HCT116 (cell line): Measurements from ENCODE around the gene CDK14. TPM values are rescaled to one million over a fixed set of nuclear protein-coding genes. Genes with fewer than 3 reads are reported as not detected.

Experiments used
- ATAC-seq: fragments of 200-7000 bp; cut with Tn5 transposase; 2 replicates; pipeline ENCODE4 v1.9.1; 2020; ENCODE audit warnings: mild to moderate bottlenecking, moderate library complexity
- BruUV-seq: library from RNA; stranded (reverse); fragments of 400-500 nt; replicated peaks from 2 replicates; lab custom pipeline; 2021; lab: Mats Ljungman, UMichigan
- CTCF ChIA-PET: fragments of 300-600 bp; sonication (Branson Sonifier 250); formaldehyde crosslinking; loops from one replicate; lab custom pipeline; 2021; ENCODE audit warnings: antibody characterized with exemption; lab: Charles Lee
- POLR2A ChIA-PET: fragments of 300-600, 350-600 bp; sonication (Branson Sonifier 250); formaldehyde crosslinking; loops from one replicate; lab custom pipeline; 2021; ENCODE audit warnings: antibody characterized with exemption; lab: Charles Lee
- RAD21 ChIA-PET, 2 experiments: fragments of 300-600 bp; sonication (Branson Sonifier 250); formaldehyde crosslinking; loops; one replicate each; lab custom pipeline; 2023; ENCODE audit warnings: low total read pairs in 2 of 2; ENCODE audit not compliant: uncharacterized antibody in 2 of 2, unreplicated experiment in 2 of 2, low non-redundant PET in 1 of 2; lab: Charles Lee
- DNase-seq: peaks from one replicate; pipeline ENCODE4 v3.0.0-alpha.2; 2010; ENCODE audit warnings: low read depth, low spot score
- H2AFZ ChIP-seq: fragments of 200-600 bp; shearing (Covaris generic), sonication (generic); 2 replicates; pipeline ENCODE4 v1.6.1; 2017; ENCODE audit warnings: low read depth, mixed run types, mixed read lengths, antibody characterized with exemption, low read length; ENCODE audit not compliant: poor library complexity, severe bottlenecking
- H3K27ac ChIP-seq: 2 replicates; pipeline ENCODE4 v1.5.1; 2012; ENCODE audit warnings: low read depth, low read length
- H3K27me3 ChIP-seq: fragments of 200-600 bp; sonication (generic); 2 replicates; pipeline ENCODE4 v1.6.1; 2016; ENCODE audit warnings: mixed run types, low read length, mixed read lengths; ENCODE audit not compliant: insufficient read depth
- H3K36me3 ChIP-seq, 2 experiments: fragments of 200-500 bp in 1 of 2; fragments of 200-600 bp in 1 of 2; sonication (Bioruptor generic) in 1 of 2; sonication (generic) in 1 of 2; 2 replicates each; pipeline versions ENCODE4 v1.5.1 to v1.6.1; 2014 to 2016; ENCODE audit warnings: low read length in 2 of 2, inconsistent platforms in 1 of 2, mixed read lengths in 1 of 2, mixed run types in 1 of 2; ENCODE audit not compliant: insufficient read depth in 2 of 2, control insufficient read depth in 1 of 2
- H3K4me1 ChIP-seq, 2 experiments: fragments of 200-600 bp in 1 of 2; sonication (generic) in 1 of 2; 2 replicates each; pipeline versions ENCODE4 v1.5.1 to v1.6.1; 2012 to 2017; ENCODE audit warnings: low read length in 2 of 2, inconsistent platforms in 1 of 2, mild to moderate bottlenecking in 1 of 2, mixed read lengths in 1 of 2, mixed run types in 1 of 2, moderate library complexity in 1 of 2; ENCODE audit not compliant: insufficient read depth in 2 of 2, control insufficient read depth in 1 of 2
- H3K4me2 ChIP-seq: fragments of 200-600 bp; sonication (generic); 2 replicates; pipeline ENCODE4 v1.6.1; 2017; ENCODE audit warnings: mixed run types, low read length, mixed read lengths
- H3K4me3 ChIP-seq, 2 experiments: fragments of 200-600 bp in 1 of 2; sonication (generic) in 1 of 2; replicated peaks in 1 of 2; 2 replicates each; pipeline ENCODE4 v1.5.1; 2011 to 2016; ENCODE audit warnings: low read length in 2 of 2, control low read depth in 1 of 2, low read depth in 1 of 2, mild to moderate bottlenecking in 1 of 2, mixed read lengths in 1 of 2, mixed run types in 1 of 2
- H3K79me2 ChIP-seq: fragments of 200-600 bp; sonication (generic); 2 replicates; pipeline ENCODE4 v1.6.1; 2017; ENCODE audit warnings: mild to moderate bottlenecking, mixed run types, low read length, moderate library complexity, mixed read lengths; ENCODE audit not compliant: insufficient read depth
- H3K9ac ChIP-seq: fragments of 200-600 bp; sonication (generic); 2 replicates; pipeline ENCODE4 v1.6.1; 2016; ENCODE audit warnings: low read length, mixed read lengths
- H3K9me2 ChIP-seq: fragments of 200-600 bp; sonication (generic), shearing (Covaris generic); 2 replicates; pipeline ENCODE4 v1.6.1; 2017; ENCODE audit warnings: mixed run types, mild to moderate bottlenecking, moderate library complexity; ENCODE audit not compliant: insufficient read depth
- H3K9me3 ChIP-seq, 2 experiments: fragments of 200-500 bp in 1 of 2; fragments of 200-600 bp in 1 of 2; sonication (Bioruptor generic) in 1 of 2; sonication (generic) in 1 of 2; 2 replicates each; pipeline ENCODE4 v1.6.1; 2014 to 2017; ENCODE audit warnings: low read length in 2 of 2, mixed read lengths in 2 of 2, inconsistent platforms in 1 of 2, low read depth in 1 of 2, mild to moderate bottlenecking in 1 of 2, mixed run types in 1 of 2, moderate library complexity in 1 of 2; ENCODE audit not compliant: control insufficient read depth in 1 of 2, insufficient read depth in 1 of 2
- H4K20me1 ChIP-seq: fragments of 200-600 bp; sonication (generic), shearing (Covaris generic); 2 replicates; pipeline ENCODE4 v1.6.1; 2017; ENCODE audit warnings: mixed run types, mild to moderate bottlenecking, moderate library complexity; ENCODE audit not compliant: insufficient read depth
- CBX3 ChIP-seq: IDR thresholded peaks from 2 replicates; pipeline ENCODE4 v1.6.1; 2012; ENCODE audit warnings: low read depth
- CEBPB ChIP-seq: IDR thresholded peaks from 2 replicates; pipeline ENCODE4 v1.6.1; 2012; ENCODE audit warnings: low read depth
- EGR1 ChIP-seq: IDR thresholded peaks from 2 replicates; pipeline ENCODE4 v1.6.1; 2012; ENCODE audit warnings: low read depth
- EZH2 ChIP-seq: fragments of 200-600 bp; sonication (generic); IDR thresholded peaks from 2 replicates; pipeline ENCODE4 v1.6.1; 2017; ENCODE audit warnings: antibody characterized with exemption, mixed run types
- EZH2phosphoT487 ChIP-seq: fragments of 200-600 bp; IDR thresholded peaks from 2 replicates; pipeline ENCODE4 v1.6.1; 2018; ENCODE audit warnings: antibody characterized with exemption, borderline replicate concordance
- FOSL1 ChIP-seq: IDR thresholded peaks from 2 replicates; pipeline ENCODE4 v1.6.1; 2012; ENCODE audit warnings: low read depth
- JUND ChIP-seq: IDR thresholded peaks from 2 replicates; pipeline ENCODE4 v1.6.1; 2012
- MAX ChIP-seq: IDR thresholded peaks from 2 replicates; pipeline ENCODE4 v1.6.1; 2012
- POLR2AphosphoS5 ChIP-seq: IDR thresholded peaks from 2 replicates; pipeline ENCODE4 v1.6.1; 2011; ENCODE audit warnings: mild to moderate bottlenecking, low read depth, low read length, moderate library complexity
- RAD21 ChIP-seq: IDR thresholded peaks from 2 replicates; pipeline ENCODE4 v1.6.1; 2012; ENCODE audit warnings: low read depth, mild to moderate bottlenecking
- SIN3A ChIP-seq: IDR thresholded peaks from 2 replicates; pipeline ENCODE4 v1.6.1; 2012; ENCODE audit warnings: low read depth
- SRF ChIP-seq: IDR thresholded peaks from 2 replicates; pipeline ENCODE4 v1.6.1; 2012; ENCODE audit warnings: low read depth
- TCF7L2 ChIP-seq: IDR thresholded peaks from 2 replicates; pipeline ENCODE4 v1.7.0; 2011; ENCODE audit warnings: borderline replicate concordance, inconsistent platforms; ENCODE audit not compliant: insufficient read depth, insufficient read length; ENCODE audit errors: extremely low read depth
- YY1 ChIP-seq: IDR thresholded peaks from 2 replicates; pipeline ENCODE4 v1.6.1; 2011; ENCODE audit warnings: low read length, low read depth, moderate library complexity, mild to moderate bottlenecking; ENCODE audit not compliant: insufficient replicate concordance; ENCODE audit errors: extremely low read depth
- ZFX ChIP-seq: fragments of 450-650 bp; IDR thresholded peaks from 2 replicates; pipeline ENCODE4 v1.6.1; 2017
- ZNF274 ChIP-seq: fragments of 200-500 bp; sonication (Bioruptor generic); IDR thresholded peaks from 2 replicates; pipeline ENCODE4 v1.6.1; 2014; ENCODE audit warnings: mild to moderate bottlenecking, low read depth, low read length, inconsistent platforms
- intact Hi-C: fragments of 100-400 bp; cut with micrococcal nuclease; formaldehyde crosslinking; loops from 2 replicates; pipeline ENCODE4 v1.10.0; 2022
- total RNA-seq: library from RNA; stranded (reverse); gene quantifications from one replicate; pipeline ENCODE4 v1.2.1, GENCODE V29; 2021; ENCODE audit not compliant: unreplicated experiment
- TF ChIP-seq, protein P1 (sequence below): IDR thresholded peaks from 2 replicates; pipeline ENCODE4 v1.6.1; 2012; ENCODE audit warnings: low read depth
- TF ChIP-seq, protein P2 (sequence below): IDR thresholded peaks from 2 replicates; pipeline ENCODE4 v1.6.1; 2012
- TF ChIP-seq, protein P3 (sequence below): IDR thresholded peaks from 2 replicates; pipeline ENCODE4 v1.6.1; 2011; ENCODE audit warnings: mild to moderate bottlenecking, low read length, moderate library complexity; ENCODE audit not compliant: insufficient replicate concordance; ENCODE audit errors: extremely low read depth
- TF ChIP-seq, protein P4 (sequence below), 3 experiments: fragments of 200-600 bp in 1 of 3; sonication (generic) in 1 of 3; IDR thresholded peaks in 2 of 3; conservative IDR thresholded peaks in 1 of 3; 2 replicates each; pipeline ENCODE4 v1.5.1; 2012 to 2017; ENCODE audit warnings: low read depth in 2 of 3, low read length in 2 of 3, antibody characterized with exemption in 1 of 3, borderline replicate concordance in 1 of 3, control low read depth in 1 of 3, mild to moderate bottlenecking in 1 of 3, mixed read lengths in 1 of 3, mixed run types in 1 of 3, moderate library complexity in 1 of 3; ENCODE audit not compliant: insufficient read depth in 1 of 3

CDK14 gene
- total RNA-seq, 1 experiment from 2014 or later: 10.2 TPM

- Histone ChIP-seq H3K9me3 (no peaks in the 10 kb centered on the region), H3K36me3 (no peaks in the 10 kb centered on the region), H3K4me1 (no peaks in the 10 kb centered on the region), H2AFZ (no peak overlapping the region), H3K4me3 (no peak overlapping the region), H4K20me1 (no peaks in the 10 kb centered on the region), H3K4me2 (no peak overlapping the region), H3K9ac (no peak overlapping the region), H3K27me3 (no peaks in the 10 kb centered on the region), H3K27ac (no peak overlapping the region), H3K79me2 (no peaks in the 10 kb centered on the region), H3K9me2 (no peaks in the 10 kb centered on the region)
- DNase-seq (no peak), ATAC-seq (no peak)
- TF ChIP-seq POLR2AphosphoS5 (no peak), JUND (no peak), CBX3 (no peak), SIN3A (no peak), EZH2 (no peak), TCF7L2 (no peak), EGR1 (no peak), EZH2phosphoT487 (no peak), FOSL1 (no peak), YY1 (no peak), CEBPB (no peak), SRF (no peak), MAX (no peak), ZNF274 (no peak), RAD21 (no peak), ZFX (no peak)
- TF ChIP-seq, protein P1, sequence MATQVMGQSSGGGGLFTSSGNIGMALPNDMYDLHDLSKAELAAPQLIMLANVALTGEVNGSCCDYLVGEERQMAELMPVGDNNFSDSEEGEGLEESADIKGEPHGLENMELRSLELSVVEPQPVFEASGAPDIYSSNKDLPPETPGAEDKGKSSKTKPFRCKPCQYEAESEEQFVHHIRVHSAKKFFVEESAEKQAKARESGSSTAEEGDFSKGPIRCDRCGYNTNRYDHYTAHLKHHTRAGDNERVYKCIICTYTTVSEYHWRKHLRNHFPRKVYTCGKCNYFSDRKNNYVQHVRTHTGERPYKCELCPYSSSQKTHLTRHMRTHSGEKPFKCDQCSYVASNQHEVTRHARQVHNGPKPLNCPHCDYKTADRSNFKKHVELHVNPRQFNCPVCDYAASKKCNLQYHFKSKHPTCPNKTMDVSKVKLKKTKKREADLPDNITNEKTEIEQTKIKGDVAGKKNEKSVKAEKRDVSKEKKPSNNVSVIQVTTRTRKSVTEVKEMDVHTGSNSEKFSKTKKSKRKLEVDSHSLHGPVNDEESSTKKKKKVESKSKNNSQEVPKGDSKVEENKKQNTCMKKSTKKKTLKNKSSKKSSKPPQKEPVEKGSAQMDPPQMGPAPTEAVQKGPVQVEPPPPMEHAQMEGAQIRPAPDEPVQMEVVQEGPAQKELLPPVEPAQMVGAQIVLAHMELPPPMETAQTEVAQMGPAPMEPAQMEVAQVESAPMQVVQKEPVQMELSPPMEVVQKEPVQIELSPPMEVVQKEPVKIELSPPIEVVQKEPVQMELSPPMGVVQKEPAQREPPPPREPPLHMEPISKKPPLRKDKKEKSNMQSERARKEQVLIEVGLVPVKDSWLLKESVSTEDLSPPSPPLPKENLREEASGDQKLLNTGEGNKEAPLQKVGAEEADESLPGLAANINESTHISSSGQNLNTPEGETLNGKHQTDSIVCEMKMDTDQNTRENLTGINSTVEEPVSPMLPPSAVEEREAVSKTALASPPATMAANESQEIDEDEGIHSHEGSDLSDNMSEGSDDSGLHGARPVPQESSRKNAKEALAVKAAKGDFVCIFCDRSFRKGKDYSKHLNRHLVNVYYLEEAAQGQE: no peak
- TF ChIP-seq, protein P2, sequence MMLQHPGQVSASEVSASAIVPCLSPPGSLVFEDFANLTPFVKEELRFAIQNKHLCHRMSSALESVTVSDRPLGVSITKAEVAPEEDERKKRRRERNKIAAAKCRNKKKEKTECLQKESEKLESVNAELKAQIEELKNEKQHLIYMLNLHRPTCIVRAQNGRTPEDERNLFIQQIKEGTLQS: no peak
- TF ChIP-seq, protein P3, sequence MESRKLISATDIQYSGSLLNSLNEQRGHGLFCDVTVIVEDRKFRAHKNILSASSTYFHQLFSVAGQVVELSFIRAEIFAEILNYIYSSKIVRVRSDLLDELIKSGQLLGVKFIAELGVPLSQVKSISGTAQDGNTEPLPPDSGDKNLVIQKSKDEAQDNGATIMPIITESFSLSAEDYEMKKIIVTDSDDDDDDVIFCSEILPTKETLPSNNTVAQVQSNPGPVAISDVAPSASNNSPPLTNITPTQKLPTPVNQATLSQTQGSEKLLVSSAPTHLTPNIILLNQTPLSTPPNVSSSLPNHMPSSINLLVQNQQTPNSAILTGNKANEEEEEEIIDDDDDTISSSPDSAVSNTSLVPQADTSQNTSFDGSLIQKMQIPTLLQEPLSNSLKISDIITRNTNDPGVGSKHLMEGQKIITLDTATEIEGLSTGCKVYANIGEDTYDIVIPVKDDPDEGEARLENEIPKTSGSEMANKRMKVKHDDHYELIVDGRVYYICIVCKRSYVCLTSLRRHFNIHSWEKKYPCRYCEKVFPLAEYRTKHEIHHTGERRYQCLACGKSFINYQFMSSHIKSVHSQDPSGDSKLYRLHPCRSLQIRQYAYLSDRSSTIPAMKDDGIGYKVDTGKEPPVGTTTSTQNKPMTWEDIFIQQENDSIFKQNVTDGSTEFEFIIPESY: no peak
- TF ChIP-seq, protein P4, sequence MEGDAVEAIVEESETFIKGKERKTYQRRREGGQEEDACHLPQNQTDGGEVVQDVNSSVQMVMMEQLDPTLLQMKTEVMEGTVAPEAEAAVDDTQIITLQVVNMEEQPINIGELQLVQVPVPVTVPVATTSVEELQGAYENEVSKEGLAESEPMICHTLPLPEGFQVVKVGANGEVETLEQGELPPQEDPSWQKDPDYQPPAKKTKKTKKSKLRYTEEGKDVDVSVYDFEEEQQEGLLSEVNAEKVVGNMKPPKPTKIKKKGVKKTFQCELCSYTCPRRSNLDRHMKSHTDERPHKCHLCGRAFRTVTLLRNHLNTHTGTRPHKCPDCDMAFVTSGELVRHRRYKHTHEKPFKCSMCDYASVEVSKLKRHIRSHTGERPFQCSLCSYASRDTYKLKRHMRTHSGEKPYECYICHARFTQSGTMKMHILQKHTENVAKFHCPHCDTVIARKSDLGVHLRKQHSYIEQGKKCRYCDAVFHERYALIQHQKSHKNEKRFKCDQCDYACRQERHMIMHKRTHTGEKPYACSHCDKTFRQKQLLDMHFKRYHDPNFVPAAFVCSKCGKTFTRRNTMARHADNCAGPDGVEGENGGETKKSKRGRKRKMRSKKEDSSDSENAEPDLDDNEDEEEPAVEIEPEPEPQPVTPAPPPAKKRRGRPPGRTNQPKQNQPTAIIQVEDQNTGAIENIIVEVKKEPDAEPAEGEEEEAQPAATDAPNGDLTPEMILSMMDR (IDR thresholded peaks at IDR 0.05 in 2 of 3, conservative IDR thresholded peaks at IDR 0.05 in 1 of 3; ENCODE audit: borderline replicate concordance in 1 of 3, insufficient read depth in 1 of 3, low read depth in 2 of 3, low read length in 2 of 3): no peak
- BruUV-seq: no TSS peak
- POLR2A ChIA-PET: no interaction called here
- RAD21 ChIA-PET: no interaction called here
- CTCF ChIA-PET: no interaction called here
- intact Hi-C loops: no loop called here
Measured at GRCh38 chr7:90726623-90727022, 130.5 kb downstream of the CDK14 start.
